Subcutaneous abdominal adipose tissue (tissue), 5 donors: Measurements from ENCODE around the gene CUX1.

Source experiments
- H3K27ac ChIP-seq: one replicate; pipeline ENCODE4 v1.7.0; 2013; ENCODE audit warnings: low read depth, mild to moderate bottlenecking, inconsistent platforms, low read length, moderate library complexity
- H3K27me3 ChIP-seq, 5 donors: one replicate each; pipeline ENCODE4 v1.7.0; 2013; ENCODE audit warnings: low read length in 5 of 5, inconsistent platforms in 1 of 5; ENCODE audit not compliant: control insufficient read depth in 5 of 5, insufficient read depth in 4 of 5
- H3K36me3 ChIP-seq, 5 donors: one replicate each; pipeline ENCODE4 v1.7.0; 2013; ENCODE audit warnings: low read length in 5 of 5; ENCODE audit not compliant: control insufficient read depth in 5 of 5, insufficient read depth in 5 of 5
- H3K4me1 ChIP-seq, 5 donors: one replicate each; pipeline ENCODE4 v1.7.0; 2013; ENCODE audit warnings: low read length in 5 of 5, mild to moderate bottlenecking in 3 of 5, moderate library complexity in 1 of 5; ENCODE audit not compliant: control insufficient read depth in 5 of 5, insufficient read depth in 5 of 5
- H3K4me3 ChIP-seq, 5 donors: one replicate each; pipeline ENCODE4 v1.7.0; 2013; ENCODE audit warnings: low read length in 5 of 5, low read depth in 1 of 5
- H3K9ac ChIP-seq, 5 donors: one replicate each; pipeline ENCODE4 v1.7.0; 2013; ENCODE audit warnings: low read length in 5 of 5, mild to moderate bottlenecking in 4 of 5, moderate library complexity in 3 of 5
- H3K9me3 ChIP-seq, 5 donors: one replicate each; pipeline ENCODE4 v1.7.0; 2013; ENCODE audit warnings: low read length in 5 of 5; ENCODE audit not compliant: control insufficient read depth in 5 of 5
- donor health status: healthy.
- donor health status: healthy.
- donor health status: healthy.
- donor health status: healthy.
- donor health status: healthy.

Gene CUX1

DNA sequence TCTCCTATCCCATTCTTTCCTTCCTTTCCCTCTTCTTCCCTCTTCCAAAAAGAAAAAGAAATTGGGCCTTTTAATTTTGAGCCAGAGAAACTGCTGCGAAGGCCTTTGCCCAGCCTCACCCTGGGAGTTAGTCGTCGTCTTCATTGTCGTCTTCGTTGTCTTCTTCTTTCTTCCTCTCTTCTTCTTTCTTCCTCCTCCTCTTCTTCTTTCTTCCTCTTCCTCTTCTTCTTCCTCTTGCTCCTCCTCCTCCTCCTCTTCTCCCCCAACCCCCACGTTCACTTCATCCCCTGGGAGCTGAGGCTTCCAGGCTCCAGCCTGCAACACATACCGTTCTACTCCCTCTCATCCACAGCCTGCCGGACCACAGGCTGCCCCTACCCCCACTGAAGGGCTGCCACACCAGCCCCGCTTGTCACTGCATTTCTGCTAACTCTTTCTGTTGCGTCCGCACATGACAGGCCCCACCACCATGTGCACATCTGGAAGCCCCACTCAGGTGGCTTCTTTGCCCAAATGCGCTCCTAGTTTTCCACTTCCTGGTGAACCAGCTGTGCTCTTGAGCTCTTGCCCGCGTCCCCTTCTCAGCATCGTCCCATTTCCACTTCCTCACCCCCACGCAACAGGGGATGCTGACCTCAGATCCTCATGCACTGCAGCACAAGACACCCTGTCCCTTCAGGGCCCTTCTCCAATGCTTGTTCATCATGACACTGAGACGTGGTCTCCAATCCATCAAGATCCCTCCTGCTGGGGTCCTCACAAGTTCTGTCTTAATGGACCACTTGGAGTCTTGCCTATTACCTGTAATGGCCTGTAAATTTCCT lies 374.3 kb downstream of the CUX1 start:
- H3K9ac ChIP-seq, result no peak overlapping the region
- H3K4me1 ChIP-seq, result no peaks in the 10 kb centered on the region
- peaks cover 0 to 64% (median 45%) of the 10 kb centered on the region in 5 donors for H3K36me3 ChIP-seq
- no peaks in the 10 kb centered on the region for H3K9me3 ChIP-seq
- H3K27ac ChIP-seq, result no peak overlapping the region
- no peaks in the 10 kb centered on the region for H3K27me3 ChIP-seq
- H3K4me3 ChIP-seq, result no peak overlapping the region

DNA sequence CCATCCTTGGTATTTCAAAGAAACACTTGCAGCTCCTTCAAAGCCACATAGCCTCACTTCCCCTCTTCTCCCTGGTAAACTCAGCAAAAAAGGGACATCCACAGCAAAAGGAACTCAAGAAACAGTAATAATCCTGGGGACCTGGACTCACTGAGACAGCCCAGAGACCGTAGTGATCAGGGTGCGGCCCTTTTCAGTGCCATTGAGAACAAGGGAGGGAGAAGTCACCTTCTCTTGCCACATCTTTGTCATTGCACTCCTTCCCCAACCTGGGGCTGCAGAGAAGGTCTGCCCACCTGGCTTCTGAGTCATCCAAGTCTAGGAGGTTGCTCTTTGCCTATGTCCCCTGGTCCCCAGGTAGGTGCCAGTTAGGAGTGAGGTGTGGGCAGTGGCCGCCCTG lies 375.4 kb downstream of the CUX1 start:
- no peak overlapping the region for H3K27ac ChIP-seq
- H3K9me3 ChIP-seq, result no peaks in the 10 kb centered on the region
- no peak overlapping the region for H3K4me3 ChIP-seq
- H3K9ac ChIP-seq, result no peak overlapping the region
- H3K27me3 ChIP-seq, result no peaks in the 10 kb centered on the region
- H3K36me3 ChIP-seq, result peaks cover 0 to 70% (median 54%) of the 10 kb centered on the region in 5 donors
- H3K4me1 ChIP-seq, result no peaks in the 10 kb centered on the region

DNA sequence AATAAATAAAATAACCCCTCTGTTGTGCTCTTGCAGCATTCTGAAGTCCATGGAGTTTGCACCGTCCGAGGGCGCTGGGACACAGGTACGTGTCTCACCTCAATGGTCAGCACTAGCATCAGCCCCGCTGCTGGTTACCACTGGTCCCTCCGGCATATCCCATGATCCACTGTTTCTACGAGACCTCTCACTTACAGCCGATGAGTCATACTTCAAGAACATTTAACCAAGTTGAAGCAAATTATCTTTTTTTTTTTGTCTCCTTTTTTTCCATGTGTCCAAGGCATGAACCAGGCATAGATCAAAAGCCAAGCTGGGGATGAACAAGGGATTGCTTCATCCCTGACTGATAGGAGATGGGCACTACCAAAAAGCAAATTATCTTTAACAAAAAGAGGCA lies 376.4 kb downstream of the CUX1 start:
- Histone ChIP-seq H3K9ac (no peak overlapping the region), H3K9me3 (no peaks in the 10 kb centered on the region), H3K27ac (no peak overlapping the region), H3K27me3 (no peaks in the 10 kb centered on the region), H3K4me3 (no peak overlapping the region), H3K36me3 (peaks cover 0 to 74% (median 59%) of the 10 kb centered on the region in 5 donors), H3K4me1 (no peaks in the 10 kb centered on the region)

DNA sequence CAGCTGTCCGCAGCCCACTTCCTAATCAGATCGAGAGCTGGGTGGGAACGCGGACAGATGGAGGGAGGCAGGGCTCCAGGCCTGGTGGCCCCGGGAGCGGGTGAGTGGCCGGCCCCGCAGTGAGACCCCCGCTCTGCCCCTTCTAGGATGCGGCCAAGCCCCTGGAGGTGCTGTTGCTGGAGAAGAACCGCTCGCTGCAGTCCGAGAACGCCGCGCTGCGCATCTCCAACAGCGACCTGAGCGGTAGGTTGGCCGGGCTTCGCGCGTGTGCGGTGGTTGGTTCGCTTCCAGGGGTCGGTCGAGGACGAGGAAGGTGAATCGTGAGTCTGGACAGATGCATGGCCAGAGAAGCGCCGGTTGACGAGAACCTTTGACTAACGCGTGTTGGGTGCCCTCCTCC lies 377.9 kb downstream of the CUX1 start:
- Histone ChIP-seq H3K27ac (no peak overlapping the region), H3K9ac (no peak overlapping the region), H3K9me3 (no peaks in the 10 kb centered on the region), H3K4me3 (no peak overlapping the region), H3K27me3 (no peaks in the 10 kb centered on the region), H3K4me1 (no peaks in the 10 kb centered on the region), H3K36me3 (peaks cover 0 to 76% (median 59%) of the 10 kb centered on the region in 5 donors)

DNA sequence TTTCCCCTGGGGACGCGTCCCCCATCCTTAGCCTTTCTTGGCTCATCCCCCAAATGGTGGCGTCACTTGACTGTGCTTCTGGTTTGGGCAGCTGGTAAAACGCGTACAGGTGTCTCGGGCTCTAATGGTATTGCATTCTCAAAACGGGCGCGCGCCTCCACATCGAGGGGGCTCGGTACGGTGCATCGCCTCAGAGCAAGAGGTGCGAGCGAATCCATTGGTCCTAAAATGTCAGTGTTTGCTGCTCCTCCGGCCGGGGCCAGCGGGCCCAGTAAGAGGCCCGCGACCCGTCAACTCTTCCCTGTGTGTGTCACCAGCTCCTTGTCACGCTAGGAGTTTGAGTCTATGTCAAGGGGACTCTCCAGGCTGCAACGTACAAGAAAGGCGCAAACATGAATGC lies 378.6 kb downstream of the CUX1 start:
- Histone ChIP-seq H3K27me3 (no peaks in the 10 kb centered on the region), H3K36me3 (peaks cover 0 to 76% (median 55%) of the 10 kb centered on the region in 5 donors), H3K4me1 (no peaks in the 10 kb centered on the region), H3K9me3 (no peaks in the 10 kb centered on the region), H3K9ac (no peak overlapping the region), H3K27ac (no peak overlapping the region), H3K4me3 (no peak overlapping the region)

DNA sequence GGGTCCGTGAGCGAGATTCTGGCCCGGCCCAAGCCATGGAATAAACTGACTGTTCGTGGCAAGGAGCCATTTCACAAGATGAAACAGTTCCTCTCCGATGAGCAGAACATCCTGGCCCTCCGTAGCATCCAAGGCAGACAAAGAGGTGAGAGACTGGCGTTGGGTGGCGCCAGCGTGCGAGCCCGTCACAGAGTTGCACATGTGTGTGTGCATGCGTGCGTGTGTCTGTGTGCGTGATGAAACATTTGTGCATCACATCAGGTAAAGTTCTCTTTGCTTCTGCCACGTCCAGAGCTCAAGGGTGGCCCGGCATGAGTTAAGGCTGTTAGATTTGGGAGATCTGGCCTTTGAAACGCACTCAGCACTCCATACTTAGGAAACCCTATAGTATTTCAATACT lies 379.7 kb downstream of the CUX1 start:
- Histone ChIP-seq H3K27ac (no peak overlapping the region), H3K36me3 (peaks cover 0 to 77% (median 57%) of the 10 kb centered on the region in 5 donors), H3K27me3 (no peaks in the 10 kb centered on the region), H3K4me1 (no peaks in the 10 kb centered on the region), H3K9me3 (no peaks in the 10 kb centered on the region), H3K4me3 (no peak overlapping the region), H3K9ac (no peak overlapping the region)

DNA sequence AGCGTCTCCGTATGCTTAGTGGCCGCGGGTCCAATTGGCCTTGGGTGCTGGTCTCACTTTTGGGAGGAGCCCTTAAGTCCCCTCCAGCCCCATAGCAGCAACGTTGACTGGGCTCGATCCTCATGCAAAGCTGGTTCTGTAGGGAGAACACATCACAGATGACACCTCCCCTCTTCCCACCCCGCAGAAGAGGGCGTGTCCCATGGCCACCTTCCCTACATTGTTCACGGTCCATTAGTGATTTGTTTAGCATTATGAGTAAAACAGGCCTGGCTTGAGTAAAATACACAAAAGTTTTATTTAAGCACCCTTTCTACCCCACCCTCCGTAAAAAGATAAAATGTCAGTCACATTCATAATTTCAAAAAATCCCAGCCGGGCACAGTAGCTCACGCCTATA lies 380.2 kb downstream of the CUX1 start:
- peaks cover 0 to 77% (median 60%) of the 10 kb centered on the region in 5 donors for H3K36me3 ChIP-seq
- H3K4me1 ChIP-seq, result no peaks in the 10 kb centered on the region

DNA sequence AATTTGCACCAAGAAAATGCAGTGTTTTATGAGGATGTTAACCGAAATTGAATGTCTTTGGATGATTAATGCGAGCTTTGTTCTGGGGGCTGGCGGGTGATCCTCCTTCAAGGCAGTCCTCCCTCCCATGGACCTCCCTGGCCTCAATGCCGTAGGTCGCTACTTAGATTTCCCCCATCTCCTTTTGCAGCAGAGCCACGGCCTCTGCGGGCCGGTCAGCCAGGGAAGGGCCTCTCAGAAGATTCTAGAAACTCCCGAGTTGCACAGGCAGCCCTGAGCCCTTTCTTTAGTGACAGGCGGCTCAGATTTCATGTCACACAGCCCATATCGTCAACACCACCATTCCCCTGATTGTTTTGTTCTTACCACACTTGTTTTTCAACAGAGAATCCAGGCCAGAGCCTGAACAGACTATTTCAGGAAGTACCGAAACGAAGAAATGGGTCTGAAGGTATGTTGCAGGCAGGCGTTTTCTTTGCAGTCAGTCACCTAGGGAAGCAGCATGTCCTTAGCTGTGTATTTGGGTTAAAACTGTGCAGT lies 381.1 kb downstream of the CUX1 start:
- Histone ChIP-seq H3K27ac (no peak overlapping the region), H3K4me1 (peaks cover 0 to 9% (median 7%) of the 10 kb centered on the region in 5 donors), H3K4me3 (no peak overlapping the region), H3K36me3 (peaks cover 0 to 76% (median 59%) of the 10 kb centered on the region in 5 donors), H3K9me3 (no peaks in the 10 kb centered on the region), H3K9ac (no peak overlapping the region), H3K27me3 (no peaks in the 10 kb centered on the region)

More for the DNA sequence above, 380.2 kb downstream of the CUX1 start:
- H3K4me3 ChIP-seq, result no peak overlapping the region
- H3K27me3 ChIP-seq, result no peaks in the 10 kb centered on the region
- no peak overlapping the region for H3K27ac ChIP-seq
- no peak overlapping the region for H3K9ac ChIP-seq
- no peaks in the 10 kb centered on the region for H3K9me3 ChIP-seq

DNA sequence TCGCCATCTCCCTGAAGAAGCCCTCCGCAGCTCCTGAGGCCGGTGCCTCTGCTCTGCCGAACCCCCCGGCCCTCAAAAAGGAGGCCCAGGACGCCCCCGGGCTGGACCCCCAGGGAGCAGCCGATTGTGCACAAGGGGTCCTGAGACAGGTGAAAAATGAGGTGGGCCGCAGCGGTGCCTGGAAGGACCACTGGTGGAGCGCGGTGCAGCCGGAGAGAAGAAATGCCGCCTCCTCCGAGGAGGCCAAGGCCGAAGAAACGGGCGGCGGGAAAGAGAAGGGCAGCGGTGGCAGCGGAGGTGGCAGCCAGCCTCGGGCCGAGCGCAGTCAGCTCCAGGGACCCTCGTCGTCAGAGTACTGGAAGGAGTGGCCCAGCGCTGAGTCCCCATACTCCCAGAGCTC lies 384.1 kb downstream of the CUX1 start:
- peaks cover 0 to 90% (median 71%) of the 10 kb centered on the region in 5 donors for H3K36me3 ChIP-seq
- H3K9ac ChIP-seq, result no peak overlapping the region
- no peak overlapping the region for H3K27ac ChIP-seq
- no peaks in the 10 kb centered on the region for H3K27me3 ChIP-seq
- no peak overlapping the region for H3K4me3 ChIP-seq
- H3K4me1 ChIP-seq, result peaks cover 0 to 17% (median 12%) of the 10 kb centered on the region in 5 donors
- no peaks in the 10 kb centered on the region for H3K9me3 ChIP-seq

DNA sequence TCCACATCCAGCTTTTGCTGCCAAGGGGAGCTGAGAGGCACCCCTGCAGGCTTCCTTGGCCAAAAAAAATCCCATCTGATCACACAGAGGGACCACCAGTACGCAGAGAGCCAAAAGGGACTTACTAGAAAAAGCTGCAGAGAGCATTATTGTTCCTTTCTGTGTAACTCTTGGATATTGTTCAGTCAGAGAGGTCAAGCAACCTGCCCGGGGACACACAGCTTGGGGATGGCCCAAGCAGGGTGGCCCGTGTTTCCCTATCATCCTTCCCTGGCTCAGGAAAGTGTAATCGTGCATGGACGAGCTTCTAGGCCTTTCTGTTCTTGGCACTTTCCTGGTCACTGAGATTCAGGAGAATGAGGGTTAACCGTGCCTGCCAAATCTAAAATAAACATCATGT lies 385.1 kb downstream of the CUX1 start:
- peaks cover 0 to 17% (median 12%) of the 10 kb centered on the region in 5 donors for H3K4me1 ChIP-seq
- H3K27ac ChIP-seq, result no peak overlapping the region
- H3K9ac ChIP-seq, result no peak overlapping the region
- peaks cover 0 to 81% (median 66%) of the 10 kb centered on the region in 5 donors for H3K36me3 ChIP-seq
- no peak overlapping the region for H3K4me3 ChIP-seq
- no peaks in the 10 kb centered on the region for H3K27me3 ChIP-seq
- H3K9me3 ChIP-seq, result no peaks in the 10 kb centered on the region
